ENCODE measurements around the gene C1QA.

- TF ChIP-seq CTCF (conservative IDR thresholded peaks at IDR 0.05 in 1 of 2, IDR thresholded peaks at IDR 0.05 in 1 of 2; ENCODE audit: low read depth in 1 of 2, low read length in 2 of 2) (no peak), EZH2 (IDR thresholded peaks at IDR 0.05; ENCODE audit: low read length, missing control alignments) (no peak)
Observed at GRCh38 chr1:22646384-22646783, 10.0 kb downstream of the C1QA start.

Data from fibroblast of lung (primary cell).